HepG2 (cell line): Measurements from ENCODE around the gene ZNFX1. TPM values are rescaled to one million over a fixed set of nuclear protein-coding genes. Genes with fewer than 3 reads are reported as not detected.

Experiments used
- ATAC-seq: fragments of 200-7000 bp; cut with Tn5 transposase; 3 replicates; pipeline ENCODE4 v1.9.1; 2020; ENCODE audit warnings: mild to moderate bottlenecking, moderate library complexity
- Bru-seq: library from RNA; stranded (reverse); fragments of 400-500 nt; gene quantifications from one replicate; lab custom pipeline; 2021; lab: Mats Ljungman, UMichigan
- BruChase-seq, 2 experiments: library from RNA; stranded (reverse); fragments of 400-500 nt; gene quantifications; one replicate each; lab custom pipeline; 2021; lab: Mats Ljungman, UMichigan
- BruUV-seq: library from RNA; stranded (reverse); fragments of 400-500 nt; replicated peaks from 2 replicates; lab custom pipeline; 2021; lab: Mats Ljungman, UMichigan
- CTCF ChIA-PET: fragments of 300-600 bp; formaldehyde crosslinking; extraction: SDS; loops from one replicate; lab custom pipeline; 2021; ENCODE audit warnings: low total read pairs, inconsistent platforms, low intra/inter-chr PET ratio; lab: Yijun Ruan, JAX
- POLR2A ChIA-PET: fragments of 350-600 bp; sonication (Branson Sonifier 250); formaldehyde crosslinking; loops from one replicate; lab custom pipeline; 2020; ENCODE audit warnings: antibody characterized with exemption, inconsistent platforms; lab: Yijun Ruan, JAX
- DNase-seq: peaks from one replicate; pipeline ENCODE4 v3.0.0-alpha.2; 2015; ENCODE audit warnings: low spot score
- FAIRE-seq: peaks from 3 replicates; lab custom pipeline; 2011; peaks lifted over from hg19 to GRCh38; lab: Jason Lieb, UNC
- H2AFZ ChIP-seq: one replicate; pipeline ENCODE4 v1.6.1; 2011; ENCODE audit warnings: low read length, inconsistent platforms
- H3K27ac ChIP-seq: fragments of 300-600 bp; 3 replicates; pipeline ENCODE4 v1.8.0; 2011; ENCODE audit warnings: mixed run types, mild to moderate bottlenecking, mixed read lengths, low read length, inconsistent platforms; ENCODE audit not compliant: insufficient read depth; ENCODE audit errors: extremely low read length
- H3K27me3 ChIP-seq, 2 experiments: fragments of 200-600 bp in 1 of 2; 2 replicates in 1 of 2; 3 replicates in 1 of 2; pipeline versions ENCODE4 v1.6.0 to v1.8.0; 2011; ENCODE audit warnings: low read length in 2 of 2, mild to moderate bottlenecking in 2 of 2, moderate library complexity in 2 of 2, inconsistent platforms in 1 of 2; ENCODE audit not compliant: insufficient read depth in 2 of 2, control insufficient read depth in 1 of 2
- H3K36me3 ChIP-seq, 2 experiments: fragments of 200-600 bp in 1 of 2; replicated peaks in 1 of 2; 2 replicates in 1 of 2; 3 replicates in 1 of 2; pipeline versions ENCODE4 v1.5.1 to v1.8.0; 2011; ENCODE audit warnings: low read length in 2 of 2, inconsistent platforms in 1 of 2; ENCODE audit not compliant: insufficient read depth in 2 of 2, control insufficient read depth in 1 of 2
- H3K4me1 ChIP-seq: 2 replicates; pipeline ENCODE4 v1.5.1; 2012; ENCODE audit warnings: low read length, inconsistent platforms; ENCODE audit not compliant: insufficient read depth
- H3K4me2 ChIP-seq: 2 replicates; pipeline ENCODE4 v1.6.0; 2011; ENCODE audit warnings: low read depth, low read length, inconsistent platforms
- H3K4me3 ChIP-seq, 3 experiments: fragments of 200-600 bp in 1 of 3; sonication (generic), shearing (Covaris generic) in 1 of 3; replicated peaks in 1 of 3; 2 replicates each; pipeline ENCODE4 v1.5.1; 2011 to 2016; ENCODE audit warnings: low read length in 3 of 3, inconsistent platforms in 2 of 3, low read depth in 2 of 3, mild to moderate bottlenecking in 2 of 3, control low read depth in 1 of 3, mixed read lengths in 1 of 3; ENCODE audit not compliant: insufficient read depth in 1 of 3
- H3K79me2 ChIP-seq: one replicate; pipeline ENCODE4 v1.6.1; 2011; ENCODE audit warnings: low read length, inconsistent platforms; ENCODE audit not compliant: insufficient read depth
- H3K9ac ChIP-seq: 2 replicates; pipeline ENCODE4 v1.6.0; 2011; ENCODE audit warnings: mild to moderate bottlenecking, low read depth, low read length, inconsistent platforms; ENCODE audit not compliant: insufficient read depth
- H3K9me3 ChIP-seq: 2 replicates; pipeline ENCODE4 v1.5.1; 2012; ENCODE audit warnings: mild to moderate bottlenecking, low read length
- H4K20me1 ChIP-seq: 2 replicates; pipeline ENCODE4 v1.6.0; 2011; ENCODE audit warnings: inconsistent platforms, mild to moderate bottlenecking, low read length, moderate library complexity; ENCODE audit not compliant: insufficient read depth
- ARNT2 ChIP-seq: sonication (generic); formaldehyde crosslinking; IDR thresholded peaks from 2 replicates; pipeline ENCODE4 v1.8.0; 2022; ENCODE audit warnings: mild to moderate bottlenecking, low read depth, missing genetic modification reagents, moderate library complexity
- FOSL1 ChIP-seq: sonication (generic); formaldehyde crosslinking; IDR thresholded peaks from 2 replicates; pipeline ENCODE4 v1.9.0; 2021; ENCODE audit warnings: missing genetic modification reagents, borderline replicate concordance
- KLF15 ChIP-seq: sonication (generic); formaldehyde crosslinking; IDR thresholded peaks from 2 replicates; pipeline ENCODE4 v1.8.1; 2023; ENCODE audit warnings: borderline replicate concordance, mild to moderate bottlenecking, inconsistent platforms, missing genetic modification reagents, mixed read lengths
- NONO ChIP-seq, 2 experiments: fragments of 450-650 bp in 1 of 2; sonication (generic) in 1 of 2; formaldehyde crosslinking in 1 of 2; IDR thresholded peaks in 1 of 2; conservative IDR thresholded peaks in 1 of 2; 2 replicates each; pipeline versions ENCODE4 v1.6.1 to v1.8.0; 2017 to 2022; ENCODE audit warnings: mild to moderate bottlenecking in 1 of 2, missing genetic modification reagents in 1 of 2, moderate library complexity in 1 of 2
- POLR2AphosphoS5 ChIP-seq: IDR thresholded peaks from 2 replicates; pipeline ENCODE4 v1.6.1; 2012; ENCODE audit warnings: low read depth, low read length
- RFX3 ChIP-seq: IDR thresholded peaks from 2 replicates; pipeline ENCODE4 v1.6.1; 2016; ENCODE audit warnings: missing biosample characterization, missing genetic modification reagents
- SCMH1 ChIP-seq: sonication (generic); formaldehyde crosslinking; IDR thresholded peaks from 2 replicates; pipeline ENCODE4 v1.9.0; 2021; ENCODE audit warnings: missing genetic modification reagents, mild to moderate bottlenecking, borderline replicate concordance
- XBP1 ChIP-seq: sonication (generic); formaldehyde crosslinking; IDR thresholded peaks from 2 replicates; pipeline ENCODE4 v1.5.0; 2020; ENCODE audit warnings: missing genetic modification reagents
- YEATS4 ChIP-seq: sonication (generic); formaldehyde crosslinking; IDR thresholded peaks from 2 replicates; pipeline ENCODE4 v1.4.0; 2020; ENCODE audit warnings: missing genetic modification reagents, borderline replicate concordance
- ZBTB42 ChIP-seq: sonication (generic); formaldehyde crosslinking; IDR thresholded peaks from 2 replicates; pipeline ENCODE4 v1.5.0; 2020; ENCODE audit warnings: mild to moderate bottlenecking, missing genetic modification reagents
- ZNF292 ChIP-seq: sonication (generic); formaldehyde crosslinking; IDR thresholded peaks from 2 replicates; pipeline ENCODE4 v1.8.1; 2022; ENCODE audit warnings: mild to moderate bottlenecking, low read depth, missing genetic modification reagents, borderline replicate concordance
- ZNF382 ChIP-seq: sonication (generic); formaldehyde crosslinking; IDR thresholded peaks from 2 replicates; pipeline ENCODE4 v1.5.0; 2020; ENCODE audit warnings: missing genetic modification reagents, mild to moderate bottlenecking, borderline replicate concordance
- ZNF720 ChIP-seq: sonication (generic); formaldehyde crosslinking; IDR thresholded peaks from 2 replicates; pipeline ENCODE4 v1.4.0; 2020; ENCODE audit warnings: missing genetic modification reagents
- WGBS: methylation state at CpG from one replicate; pipeline ENCODE4 v1.1.6; 2017; ENCODE audit warnings: low lambda C conversion rate; 5-methylcytosine and 5-hydroxymethylcytosine counted together
- in situ Hi-C: cut with HindIII; loops from 2 replicates; pipeline ENCODE4 v1.10.0; 2017; ENCODE audit warnings: low pct_unique_long_range_greater_than_20kb; ENCODE audit not compliant: extremely low pct_ligation_motif_present
- intact Hi-C: fragments of 100-400 bp; cut with micrococcal nuclease; formaldehyde crosslinking; loops from one replicate; pipeline ENCODE4 v1.10.0; 2022; ENCODE audit not compliant: unreplicated experiment
- long read RNA-seq, 2 experiments: library from RNA in 1 of 2; library from polyadenylated mRNA in 1 of 2; stranded (forward) in 1 of 2; unstranded in 1 of 2; transcript quantifications; one replicate each; pipeline ENCODE4 v2.0.0, GENCODE V29; 2019 to 2022
- polyA minus RNA-seq, 3 experiments: library from RNA; depleted of rRNA, polyadenylated mRNA; stranded (reverse); fragments of >200 nt; gene quantifications; 2 replicates each; pipeline ENCODE4 v1.2.3, GENCODE V29; 2011; ENCODE audit warnings: low replicate concordance in 1 of 3
- polyA plus RNA-seq, 8 experiments: library from polyadenylated mRNA; depleted of rRNA in 3 of 8; stranded (reverse) in 7 of 8; unstranded in 1 of 8; fragments of >200 nt; fragmentation: Illumina TruSeq in 4 of 8; extraction: Trizol in 4 of 8; gene quantifications; 2 replicates each; pipeline versions ENCODE4 v1.2.1 to v1.2.3, GENCODE V29; 2011 to 2016; ENCODE audit warnings: low read depth in 4 of 8, missing spikeins in 1 of 8, mixed read lengths in 1 of 8; ENCODE audit not compliant: insufficient read depth in 1 of 8
- total RNA-seq, 5 experiments: library from RNA; depleted of rRNA; stranded (reverse); fragments of >200 nt; fragmentation: Illumina TruSeq; extraction: Trizol; gene quantifications; 2 replicates each; pipeline ENCODE4 v1.2.3, GENCODE V29; 2016; ENCODE audit warnings: low read depth in 1 of 5
- TF ChIP-seq, protein P1 (sequence below): sonication (generic); formaldehyde crosslinking; IDR thresholded peaks from 2 replicates; pipeline ENCODE4 v1.5.1; 2020; ENCODE audit warnings: missing genetic modification reagents, mild to moderate bottlenecking, borderline replicate concordance
- TF ChIP-seq, protein P2 (sequence below): sonication (generic); formaldehyde crosslinking; IDR thresholded peaks from 2 replicates; pipeline ENCODE4 v1.8.0; 2022; ENCODE audit warnings: missing genetic modification reagents, mild to moderate bottlenecking, inconsistent platforms, borderline replicate concordance

The ZNFX1 gene
- total RNA-seq (2016; rRNA removed; fragmentation: Illumina TruSeq; extraction: Trizol) (11.1 and 15.9 TPM in 2 replicates), polyA plus RNA-seq (2011; rRNA removed) (2.9 and 3.5 TPM in 2 replicates), polyA minus RNA-seq (2011; rRNA and poly(A)+ RNA removed; ENCODE audit: low replicate concordance) (10.7 and 26.2 TPM in 2 replicates), Bru-seq, nascent RNA (percentile 80 among the genes with signal in this experiment), BruChase-seq, experiment 1, labeled RNA remaining after a 6-hour chase (percentile 85 among the genes with signal in this experiment), BruChase-seq, experiment 2, labeled RNA remaining after a 2-hour chase (percentile 85 among the genes with signal in this experiment)
- total RNA-seq (2016; cell fraction: cytosol; rRNA removed; fragmentation: Illumina TruSeq; extraction: Trizol; ENCODE audit: low read depth): 6.3 and 6.5 TPM in 2 replicates
- 11.0 and 12.7 TPM in 2 replicates for total RNA-seq (2016; cell fraction: insoluble cytoplasmic fraction; rRNA removed; fragmentation: Illumina TruSeq; extraction: Trizol)
- 9.7 and 10.8 TPM in 2 replicates for total RNA-seq (2016; cell fraction: membrane; rRNA removed; fragmentation: Illumina TruSeq; extraction: Trizol)
- 14.7 and 16.0 TPM in 2 replicates for total RNA-seq (2016; cell fraction: nucleus; rRNA removed; fragmentation: Illumina TruSeq; extraction: Trizol)
- polyA plus RNA-seq (2011; cell fraction: cytosol; rRNA removed): 2.2 and 3.5 TPM in 2 replicates
- 4.5 and 5.9 TPM in 2 replicates for polyA plus RNA-seq (2011; cell fraction: nucleus; rRNA removed)
- polyA plus RNA-seq (2012): 5.3 and 8.2 TPM in 2 replicates
- polyA plus RNA-seq (2016; cell fraction: cytosol; fragmentation: Illumina TruSeq; extraction: Trizol; ENCODE audit: low read depth): 1.1 and 1.4 TPM in 2 replicates
- 5.1 and 6.1 TPM in 2 replicates for polyA plus RNA-seq (2016; cell fraction: insoluble cytoplasmic fraction; fragmentation: Illumina TruSeq; extraction: Trizol; ENCODE audit: low read depth)
- 2.2 TPM in 2 replicates for polyA plus RNA-seq (2016; cell fraction: membrane; fragmentation: Illumina TruSeq; extraction: Trizol; ENCODE audit: low read depth)
- 16.4 and 18.7 TPM in 2 replicates for polyA plus RNA-seq (2016; cell fraction: nucleus; fragmentation: Illumina TruSeq; extraction: Trizol; ENCODE audit: insufficient read depth, low read depth)
- polyA minus RNA-seq (2011; cell fraction: cytosol; rRNA and poly(A)+ RNA removed): 5.7 and 8.7 TPM in 2 replicates
- 17.6 and 27.1 TPM in 2 replicates for polyA minus RNA-seq (2011; cell fraction: nucleus; rRNA and poly(A)+ RNA removed)
- long read RNA-seq, experiment 1, partial matches to known transcripts: 9 of 11 reads
- long read RNA-seq, experiment 1, other reads (novel, unspliced or antisense): 2 of 11 reads
- long read RNA-seq, experiment 2, full-length matches to known transcripts: 1 of 15 reads
- long read RNA-seq, experiment 2, partial matches to known transcripts: 12 of 15 reads
- long read RNA-seq, experiment 2, other reads (novel, unspliced or antisense): 2 of 15 reads

DNA sequence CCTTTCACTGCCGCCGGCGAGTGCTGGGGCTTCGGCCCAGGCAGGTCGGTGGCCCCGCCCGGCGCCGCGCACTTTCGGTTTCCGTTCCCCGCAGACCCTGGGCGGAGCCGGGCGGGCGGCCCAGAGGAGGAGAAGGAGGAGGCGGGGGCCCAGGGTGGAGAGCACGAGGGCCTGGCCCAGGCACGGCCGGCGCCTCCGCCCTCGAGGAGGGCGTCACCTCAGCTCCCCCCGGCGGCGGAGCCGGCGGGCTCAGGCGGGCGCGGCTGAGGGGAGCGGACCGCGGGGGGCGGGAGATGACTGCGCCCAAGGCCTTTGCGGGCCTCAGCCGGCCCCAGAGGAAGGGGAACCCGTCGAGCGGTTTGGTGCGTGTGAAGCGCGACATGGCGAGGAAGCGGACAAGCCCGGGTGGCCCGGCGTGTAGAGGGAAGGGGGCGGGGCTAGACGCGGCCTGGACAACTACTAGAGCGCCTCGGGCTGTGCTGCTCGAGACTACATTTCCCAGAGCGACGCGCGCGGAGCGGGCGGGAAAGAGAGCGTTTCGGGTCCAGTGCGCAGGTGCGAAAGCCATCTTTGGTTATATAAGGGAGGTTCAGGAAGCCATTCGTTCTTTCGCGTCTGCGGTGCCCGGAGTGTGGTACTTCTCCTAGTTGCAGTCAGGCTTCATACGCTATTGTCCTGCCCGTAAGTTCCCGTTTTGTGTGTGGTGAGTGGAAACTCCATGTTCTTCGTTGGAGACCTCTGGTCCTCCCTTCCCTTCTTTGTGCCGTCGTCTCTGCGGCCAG lies at the start of gene ZNFX1:
Gene ZNFX1 (minus strand): TSS at position 22 of the 782 bp plus-strand sequence. CDS start 2,218 bp downstream, outside the sequence.
- peak; percentile 89 for ATAC-seq
- in situ Hi-C loops (no loop called here), intact Hi-C loops (loop anchor here (5.0 kb wide), 2 partner anchors 91 to 461 kb away; partner anchors contain the start of gene STAU1)
- under 1% methylated on average over 48 of the region's 80 CpGs for WGBS
- Histone ChIP-seq H3K4me1 (peaks cover 60% of the 10 kb centered on the region), H3K4me2 (peak within 1 kb of the TSS; percentile 96), H3K27ac (peak within 1 kb of the TSS; percentile 91), H2AFZ (no peak within 1 kb of the TSS), H3K4me3 (peak within 1 kb of the TSS; percentile 91 to 98 (median 93)), H4K20me1 (peaks cover 47% of the 10 kb centered on the region), H3K9ac (peak within 1 kb of the TSS; percentile 99), H3K79me2 (peaks cover 82% of the 10 kb centered on the region), H3K9me3 (no peaks in the 10 kb centered on the region), H3K27me3 (peaks cover 0 to 4% of the 10 kb centered on the region in 2 experiments; a peak in 1 of 5 replicates), H3K36me3 (peaks cover 29 to 51% of the 10 kb centered on the region in 2 experiments)
- peak; percentile 99 for DNase-seq
- CTCF ChIA-PET: no interaction called here
- FAIRE-seq: peak; percentile 59
- BruUV-seq: no TSS peak
- POLR2A ChIA-PET: interaction anchor here (0.6 to 6.0 kb wide), 21 partner anchors 8 to 356 kb away, joined by 3 to 46 read pairs (median 4); partner anchors contain the start of genes DDX27 and STAU1
- TF ChIP-seq NONO (IDR thresholded peaks at IDR 0.05) (no peak), NONO (CRISPR knock-in tag; conservative IDR thresholded peaks at IDR 0.05) (peak; percentile 93), ZNF382 (no peak), YEATS4 (CRISPR knock-in tag) (peak; percentile 100), RFX3 (CRISPR knock-in tag) (peak; percentile 48), ZBTB42 (CRISPR knock-in tag) (no peak; the same call in 1 of the 2 replicates), XBP1 (CRISPR knock-in tag) (peak; percentile 93; the same call in 1 of the 2 replicates), ZNF292 (CRISPR knock-in tag) (no peak), POLR2AphosphoS5 (peak; percentile 100), FOSL1 (CRISPR knock-in tag) (peak; percentile 64), ARNT2 (peak; percentile 88), SCMH1 (no peak), KLF15 (CRISPR knock-in tag) (peak; percentile 87; the same call in 1 of the 2 replicates), ZNF720 (CRISPR knock-in tag) (peak; percentile 94)
- TF ChIP-seq, protein P1, sequence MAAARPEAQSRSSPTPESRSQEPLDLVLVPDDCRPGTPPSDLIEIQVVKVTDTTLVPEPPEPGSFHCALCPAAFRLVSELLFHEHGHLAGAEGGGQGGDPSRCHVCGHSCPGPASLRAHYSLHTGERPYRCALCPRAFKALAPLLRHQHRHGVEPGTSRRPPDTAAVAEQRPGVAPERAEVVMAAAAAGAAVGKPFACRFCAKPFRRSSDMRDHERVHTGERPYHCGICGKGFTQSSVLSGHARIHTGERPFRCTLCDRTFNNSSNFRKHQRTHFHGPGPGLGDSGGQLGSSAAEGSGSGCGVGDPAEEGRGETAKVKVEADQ (CRISPR knock-in tag): peak; percentile 97; the same call in 1 of the 2 replicates
- TF ChIP-seq, protein P2, sequence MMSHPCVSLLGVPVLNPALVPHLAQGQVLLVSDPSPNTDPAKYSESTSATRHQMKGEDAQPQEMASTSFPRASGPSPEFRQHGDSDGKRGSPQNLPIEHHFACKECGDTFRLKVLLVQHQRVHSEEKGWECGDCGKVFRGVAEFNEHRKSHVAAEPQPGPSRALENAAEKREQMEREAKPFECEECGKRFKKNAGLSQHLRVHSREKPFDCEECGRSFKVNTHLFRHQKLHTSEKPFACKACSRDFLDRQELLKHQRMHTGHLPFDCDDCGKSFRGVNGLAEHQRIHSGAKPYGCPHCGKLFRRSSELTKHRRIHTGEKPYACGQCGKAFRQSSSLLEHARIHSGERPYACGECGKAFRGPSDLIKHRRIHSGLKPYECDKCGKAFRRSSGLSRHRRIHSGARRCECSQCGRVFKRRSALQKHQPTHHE (CRISPR knock-in tag): peak; percentile 98
